H9 (cell line): Measurements from ENCODE around the gene DNAAF5. TPM values are rescaled to one million over a fixed set of nuclear protein-coding genes. Genes with fewer than 3 reads are reported as not detected.

Experiments used
- DNase-seq: peaks from one replicate; pipeline ENCODE4 v3.0.0-alpha.2; 2017
- H2AFZ ChIP-seq: one replicate; pipeline ENCODE4 v1.6.1; 2013; ENCODE audit warnings: mild to moderate bottlenecking, low read length, control low read depth, moderate library complexity
- H2AK5ac ChIP-seq: 2 replicates; pipeline ENCODE4 v1.6.1; 2013; ENCODE audit warnings: low read length, control low read depth, mixed read lengths; ENCODE audit not compliant: insufficient read length
- H2BK120ac ChIP-seq: one replicate; pipeline ENCODE4 v1.6.1; 2013; ENCODE audit warnings: low read depth, mild to moderate bottlenecking, low read length, control low read depth, inconsistent platforms; ENCODE audit not compliant: poor library complexity, severe bottlenecking
- H2BK12ac ChIP-seq: 2 replicates; pipeline ENCODE4 v1.6.1; 2013; ENCODE audit warnings: low read length, control low read depth, mixed read lengths, low read depth; ENCODE audit not compliant: insufficient read length
- H2BK15ac ChIP-seq: 2 replicates; pipeline ENCODE4 v1.6.1; 2013; ENCODE audit warnings: low read depth, low read length, control low read depth
- H2BK20ac ChIP-seq: one replicate; pipeline ENCODE4 v1.6.1; 2013; ENCODE audit warnings: low read depth, mild to moderate bottlenecking, low read length, control low read depth, inconsistent platforms; ENCODE audit not compliant: poor library complexity, severe bottlenecking
- H2BK5ac ChIP-seq: 2 replicates; pipeline ENCODE4 v1.6.1; 2013; ENCODE audit warnings: low read length, control low read depth, mixed read lengths; ENCODE audit not compliant: insufficient read length
- H3K14ac ChIP-seq: 2 replicates; pipeline ENCODE4 v1.6.1; 2013; ENCODE audit warnings: low read length, control low read depth; ENCODE audit not compliant: insufficient read depth
- H3K18ac ChIP-seq: 2 replicates; pipeline ENCODE4 v1.6.1; 2013; ENCODE audit warnings: low read depth, mild to moderate bottlenecking, mixed read lengths, low read length, control low read depth; ENCODE audit not compliant: insufficient read length
- H3K23ac ChIP-seq: 2 replicates; pipeline ENCODE4 v1.6.1; 2013; ENCODE audit warnings: low read length, control low read depth, mixed read lengths, low read depth; ENCODE audit not compliant: insufficient read length
- H3K23me2 ChIP-seq: 2 replicates; pipeline ENCODE4 v1.6.1; 2013; ENCODE audit warnings: low read depth, mild to moderate bottlenecking, mixed read lengths, low read length, control low read depth; ENCODE audit not compliant: insufficient read length, poor library complexity, severe bottlenecking
- H3K27ac ChIP-seq: 2 replicates; pipeline ENCODE4 v1.5.1; 2013; ENCODE audit warnings: low read length, control low read depth, mixed read lengths, low read depth; ENCODE audit not compliant: insufficient read length
- H3K27me3 ChIP-seq: 2 replicates; pipeline ENCODE4 v1.6.1; 2013; ENCODE audit warnings: low read length, control low read depth, inconsistent platforms; ENCODE audit not compliant: insufficient read depth
- H3K4ac ChIP-seq: 2 replicates; pipeline ENCODE4 v1.6.1; 2013; ENCODE audit warnings: low read depth, mild to moderate bottlenecking, control low read depth, inconsistent platforms, low read length, moderate library complexity
- H3K4me1 ChIP-seq: 2 replicates; pipeline ENCODE4 v1.6.1; 2013; ENCODE audit warnings: low read length, control low read depth, inconsistent platforms; ENCODE audit not compliant: insufficient read depth
- H3K4me2 ChIP-seq: 2 replicates; pipeline ENCODE4 v1.6.1; 2013; ENCODE audit warnings: low read length, control low read depth, mixed read lengths; ENCODE audit not compliant: insufficient read length, insufficient read depth
- H3K56ac ChIP-seq: 2 replicates; pipeline ENCODE4 v1.6.1; 2013; ENCODE audit warnings: low read depth, mild to moderate bottlenecking, mixed read lengths, low read length, control low read depth; ENCODE audit not compliant: insufficient read length
- H3K79me1 ChIP-seq: 2 replicates; pipeline ENCODE4 v1.6.1; 2013; ENCODE audit warnings: low read depth, mild to moderate bottlenecking, moderate library complexity, low read length, control low read depth, inconsistent platforms; ENCODE audit not compliant: insufficient read depth, poor library complexity, severe bottlenecking
- H3K79me2 ChIP-seq: 2 replicates; pipeline ENCODE4 v1.6.1; 2013; ENCODE audit warnings: low read length, control low read depth, inconsistent platforms; ENCODE audit not compliant: insufficient read depth
- H3K9ac ChIP-seq: 2 replicates; pipeline ENCODE4 v1.6.1; 2013; ENCODE audit warnings: low read length, control low read depth, mixed read lengths; ENCODE audit not compliant: insufficient read length; ENCODE audit errors: extremely low read depth
- H3K9me3 ChIP-seq: one replicate; pipeline ENCODE4 v1.6.1; 2013; ENCODE audit warnings: low read depth, low read length, inconsistent platforms; ENCODE audit not compliant: control insufficient read depth
- H3T11ph ChIP-seq: one replicate; pipeline ENCODE4 v1.6.1; 2013; ENCODE audit warnings: mild to moderate bottlenecking, low read length, control low read depth, inconsistent platforms
- H4K20me1 ChIP-seq: one replicate; pipeline ENCODE4 v1.6.1; 2013; ENCODE audit not compliant: control insufficient read depth, insufficient read length, insufficient read depth
- H4K5ac ChIP-seq: 2 replicates; pipeline ENCODE4 v1.6.1; 2013; ENCODE audit warnings: low read depth, mild to moderate bottlenecking, mixed read lengths, low read length, control low read depth; ENCODE audit not compliant: insufficient read length
- H4K8ac ChIP-seq: replicated peaks from 2 replicates; pipeline ENCODE4 v1.6.1; 2013; ENCODE audit warnings: low read length, control low read depth, mixed read lengths, low read depth; ENCODE audit not compliant: insufficient read length
- H4K91ac ChIP-seq: 2 replicates; pipeline ENCODE4 v1.6.1; 2013; ENCODE audit warnings: low read depth, mild to moderate bottlenecking, moderate library complexity, mixed read lengths, low read length, control low read depth; ENCODE audit not compliant: insufficient read length
- H3K27ac Mint-ChIP-seq, 3 experiments: 2 replicates in 2 of 3; 3 replicates in 1 of 3; pipeline ENCODE4 v1.8.0; 2020 to 2021; ENCODE audit warnings: mixed read lengths in 3 of 3, mild to moderate bottlenecking in 1 of 3, moderate library complexity in 1 of 3
- H3K27me3 Mint-ChIP-seq: 2 replicates; pipeline ENCODE4 v1.8.0; 2021; ENCODE audit warnings: low read depth, mild to moderate bottlenecking, moderate library complexity, mixed read lengths
- H3K36me3 Mint-ChIP-seq, 3 experiments: 2 replicates in 2 of 3; 3 replicates in 1 of 3; pipeline ENCODE4 v1.8.0; 2020 to 2021; ENCODE audit warnings: low read depth in 3 of 3, mixed read lengths in 3 of 3; ENCODE audit not compliant: insufficient read depth in 1 of 3
- H3K4me1 Mint-ChIP-seq, 2 experiments: 2 replicates each; pipeline ENCODE4 v1.8.0; 2020; ENCODE audit warnings: mixed read lengths in 2 of 2
- H3K4me3 Mint-ChIP-seq, 2 experiments: 2 replicates in 1 of 2; 3 replicates in 1 of 2; pipeline ENCODE4 v1.8.0; 2020 to 2021; ENCODE audit warnings: mild to moderate bottlenecking in 2 of 2, mixed read lengths in 2 of 2, moderate library complexity in 1 of 2
- H3K9me3 Mint-ChIP-seq, 2 experiments: 2 replicates in 1 of 2; 3 replicates in 1 of 2; pipeline ENCODE4 v1.8.0; 2020; ENCODE audit warnings: mild to moderate bottlenecking in 2 of 2, mixed read lengths in 2 of 2, moderate library complexity in 1 of 2
- CTCF ChIP-seq: fragments of 200-600 bp; sonication (generic); conservative IDR thresholded peaks from 3 replicates; pipeline ENCODE4 v1.8.0; 2021; ENCODE audit warnings: antibody characterized with exemption, mild to moderate bottlenecking
- WGBS: extraction: QIAGEN DNeasy Blood & Tissue Kit; methylation state at CpG from one replicate; pipeline ENCODE4 v1.1.7; 2013; ENCODE audit warnings: missing lambda C conversion rate, low lambda C conversion rate, mixed read lengths; ENCODE audit not compliant: insufficient read length; ENCODE audit errors: extremely low coverage; 5-methylcytosine and 5-hydroxymethylcytosine counted together
- total RNA-seq: library from RNA; stranded (reverse); gene quantifications from 2 replicates; pipeline ENCODE4 v1.2.1, GENCODE V29; 2021

Gene DNAAF5
- total RNA-seq, 1 experiment from 2014 or later, result 43.5 TPM

- TF ChIP-seq CTCF, result no peak
Observed at GRCh38 chr7:770741-771166, 44.3 kb downstream of the DNAAF5 start.

More at GRCh38 chr7:770741-771166, 44.3 kb downstream of the DNAAF5 start:
- H2BK20ac ChIP-seq, result no peak overlapping the region
- no CpG with 5 or more reads among the region's 7 CpGs for WGBS
- no peaks in the 10 kb centered on the region for H3K79me1 ChIP-seq
- H3K27ac Mint-ChIP-seq, result 0 out of 7 replicates have a peak overlapping the region, but pooled peaks of 1 of the 3 experiments have one; percentile 24
- no peak overlapping the region for H2BK15ac ChIP-seq
- H3K23ac ChIP-seq, result no peak overlapping the region
- H3K4me2 ChIP-seq, result no peak overlapping the region
- H3K27ac ChIP-seq, result no peak overlapping the region
- H2AK5ac ChIP-seq, result no peak overlapping the region
- no peak overlapping the region for H4K8ac ChIP-seq
- no peak overlapping the region for H2BK120ac ChIP-seq
- no peaks in the 10 kb centered on the region; a peak in 1 of 5 replicates for H3K9me3 Mint-ChIP-seq
- H3K4me1 Mint-ChIP-seq, result no peaks in the 10 kb centered on the region
- H3K4ac ChIP-seq, result no peak overlapping the region
- H3K4me1 ChIP-seq, result no peaks in the 10 kb centered on the region
- no peak overlapping the region for H3K9ac ChIP-seq
- no peaks in the 10 kb centered on the region for H3K27me3 ChIP-seq
- H4K20me1 ChIP-seq, result no peaks in the 10 kb centered on the region
- peaks cover 16 to 41% (median 28%) of the 10 kb centered on the region in 3 experiments for H3K36me3 Mint-ChIP-seq
- H3K56ac ChIP-seq, result no peak overlapping the region
- H3K23me2 ChIP-seq, result no peaks in the 10 kb centered on the region
- H3K18ac ChIP-seq, result no peak overlapping the region
- H2BK5ac ChIP-seq, result no peak overlapping the region
- H3K79me2 ChIP-seq, result no peaks in the 10 kb centered on the region
- H3K9me3 ChIP-seq, result no peaks in the 10 kb centered on the region
- no peak overlapping the region for H4K91ac ChIP-seq
- DNase-seq, result no peak
- no peak overlapping the region for H3T11ph ChIP-seq
- H3K4me3 Mint-ChIP-seq, result no peak overlapping the region
- no peak overlapping the region for H2BK12ac ChIP-seq
- no peak overlapping the region for H4K5ac ChIP-seq
- no peak overlapping the region for H2AFZ ChIP-seq
- H3K27me3 Mint-ChIP-seq, result no peaks in the 10 kb centered on the region
- H3K14ac ChIP-seq, result no peak overlapping the region
